NCI-H1417 treated with DMSO at 0.1 percent for 48 hours (cell line): ENCODE data around the gene GTF2F2.

Source experiments
- DNase-seq: peaks from one replicate; lab custom pipeline; 2025; lab: John Stamatoyannopoulos, UW

Gene GTF2F2, protein sequence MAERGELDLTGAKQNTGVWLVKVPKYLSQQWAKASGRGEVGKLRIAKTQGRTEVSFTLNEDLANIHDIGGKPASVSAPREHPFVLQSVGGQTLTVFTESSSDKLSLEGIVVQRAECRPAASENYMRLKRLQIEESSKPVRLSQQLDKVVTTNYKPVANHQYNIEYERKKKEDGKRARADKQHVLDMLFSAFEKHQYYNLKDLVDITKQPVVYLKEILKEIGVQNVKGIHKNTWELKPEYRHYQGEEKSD

DNA sequence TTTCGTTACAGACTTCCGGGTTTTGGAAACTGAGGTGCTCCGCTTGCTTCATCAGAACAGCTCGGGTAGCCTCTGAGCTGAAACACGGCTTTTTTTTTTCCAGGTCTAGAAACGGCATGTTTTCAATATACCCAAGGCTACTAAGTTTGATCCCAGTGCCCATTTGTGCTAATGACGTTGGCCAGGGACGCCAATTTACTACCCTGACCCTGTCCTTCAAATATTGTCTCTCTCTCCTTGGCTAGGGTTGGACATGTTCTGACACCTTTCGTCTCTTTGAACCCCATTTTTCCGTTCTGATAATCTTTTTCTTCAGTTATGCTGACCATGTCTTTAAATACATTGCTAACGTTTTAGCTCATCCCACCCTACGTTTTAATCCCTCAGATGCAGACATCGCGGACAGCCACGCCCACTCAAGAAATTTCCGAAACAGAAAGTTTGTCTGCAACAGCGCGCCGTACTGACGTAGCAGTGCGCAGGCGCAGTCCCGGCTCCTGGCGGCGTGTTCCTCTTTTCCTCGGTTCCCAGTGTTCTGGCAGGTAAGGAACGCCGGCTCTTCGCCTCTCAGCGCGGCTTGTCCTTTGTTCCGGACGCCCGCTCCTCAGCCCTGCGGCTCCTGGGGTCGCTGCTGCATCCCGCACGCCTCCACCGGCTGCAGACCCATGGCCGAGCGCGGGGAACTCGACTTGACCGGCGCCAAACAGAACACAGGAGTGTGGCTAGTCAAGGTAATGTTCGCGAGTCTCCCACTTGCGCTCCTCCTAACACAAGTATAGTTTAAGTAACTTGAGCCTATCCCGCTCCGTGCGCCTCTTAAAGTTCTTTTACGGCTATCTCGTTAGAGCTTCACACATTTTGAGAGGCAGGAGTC lies at the start of gene GTF2F2:
GTF2F2 (plus strand) TSS at position 520 of the 874 bp plus-strand sequence; CDS start at position 666, 146 bp downstream.
- DNase-seq: peak; percentile 50

DNA sequence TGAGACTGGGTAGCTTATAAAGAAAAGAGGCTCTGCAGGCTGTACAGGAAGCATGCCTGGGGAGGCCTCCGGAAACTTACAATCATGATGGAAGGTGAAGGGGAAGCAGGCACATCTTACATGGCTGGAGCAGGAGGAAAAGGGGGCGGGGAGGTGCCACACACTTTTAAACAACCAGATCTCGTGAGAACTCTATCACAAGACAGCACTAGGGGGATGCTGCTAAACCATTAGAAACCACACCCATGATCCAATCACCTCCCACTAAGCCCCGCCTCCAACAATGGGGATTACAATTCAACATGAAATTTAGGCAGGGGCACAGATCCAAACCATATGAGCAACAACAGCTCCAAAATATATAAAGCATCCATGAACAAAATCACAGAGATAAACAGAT lies 46.5 kb upstream of the GTF2F2 start:
- no peak for DNase-seq

DNA sequence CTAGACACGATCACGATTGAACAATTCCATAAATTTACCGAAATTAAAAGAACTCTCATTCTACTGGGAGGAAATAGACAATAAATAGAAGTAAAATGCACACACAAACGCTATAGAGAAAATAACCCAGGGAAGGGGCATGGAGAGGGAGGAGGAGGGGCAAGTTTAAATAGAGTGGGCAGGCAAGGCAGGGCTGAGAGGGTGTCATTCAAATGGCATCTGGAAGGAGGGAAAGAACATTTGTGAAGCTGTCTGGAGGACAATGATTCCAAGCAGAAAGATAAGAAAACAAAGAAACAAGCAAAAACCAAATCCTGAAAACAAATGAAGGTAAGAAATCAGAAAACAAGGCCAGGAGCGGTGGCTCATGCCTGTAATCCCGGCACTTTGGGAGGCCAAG lies 45.6 kb upstream of the GTF2F2 start:
- no peak for DNase-seq

DNA sequence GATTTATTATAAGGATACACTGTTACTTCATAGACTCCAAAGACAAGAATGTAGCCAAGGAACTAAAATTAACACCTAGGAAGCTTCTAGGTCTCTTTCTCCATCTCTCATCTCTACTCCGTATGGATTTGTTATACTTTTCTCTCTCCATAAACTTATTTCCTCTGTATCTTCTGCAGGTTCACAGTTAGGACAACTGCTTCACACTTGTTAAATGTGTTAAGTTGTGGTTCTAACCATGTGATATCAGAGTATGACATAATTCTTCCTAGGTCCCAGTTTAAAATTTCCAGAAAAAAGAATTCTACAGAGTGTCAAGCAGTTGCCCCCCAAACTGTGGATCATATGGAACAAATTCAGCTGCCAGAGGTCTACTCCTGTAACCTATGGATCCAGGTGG lies 42.3 kb upstream of the GTF2F2 start:
- DNase-seq: no peak

DNA sequence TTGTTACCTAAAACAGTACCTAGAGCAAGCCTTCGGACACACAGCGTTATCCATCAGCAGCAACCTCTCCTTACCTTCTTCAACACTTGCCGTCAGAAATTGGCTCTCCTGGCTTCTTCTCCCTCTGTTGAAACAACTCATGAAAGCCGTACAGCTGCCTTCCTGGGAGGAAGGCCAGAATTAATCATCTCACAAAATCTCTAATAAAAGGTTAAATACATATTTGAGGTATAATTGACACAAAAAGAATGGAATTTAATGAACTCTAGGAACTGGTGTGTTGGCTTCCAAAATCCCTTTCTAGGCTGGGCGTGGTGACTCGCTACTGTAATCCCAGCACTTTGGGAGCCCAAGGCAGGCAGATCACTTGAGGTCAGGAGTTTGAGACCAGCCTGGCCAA lies 37.3 kb upstream of the GTF2F2 start:
- no peak for DNase-seq

DNA sequence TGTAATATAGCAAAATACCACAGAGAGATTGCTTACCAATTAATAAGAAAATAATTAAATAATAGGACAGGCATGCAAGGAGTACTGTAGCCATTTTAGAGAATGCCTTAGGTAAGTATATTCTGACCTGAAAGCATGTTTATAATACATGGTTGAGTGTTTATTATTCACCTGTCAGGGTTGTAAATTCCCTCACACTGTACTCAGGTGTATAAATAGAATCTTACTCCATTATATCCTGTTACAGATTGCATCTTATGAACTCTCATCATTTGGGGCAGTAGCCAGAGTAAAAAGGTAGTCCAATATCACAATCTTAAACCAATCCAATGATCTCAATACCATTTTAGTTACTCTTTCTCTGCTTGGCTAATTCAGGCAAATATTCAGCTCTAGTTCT lies 35.8 kb upstream of the GTF2F2 start:
- no peak for DNase-seq

DNA sequence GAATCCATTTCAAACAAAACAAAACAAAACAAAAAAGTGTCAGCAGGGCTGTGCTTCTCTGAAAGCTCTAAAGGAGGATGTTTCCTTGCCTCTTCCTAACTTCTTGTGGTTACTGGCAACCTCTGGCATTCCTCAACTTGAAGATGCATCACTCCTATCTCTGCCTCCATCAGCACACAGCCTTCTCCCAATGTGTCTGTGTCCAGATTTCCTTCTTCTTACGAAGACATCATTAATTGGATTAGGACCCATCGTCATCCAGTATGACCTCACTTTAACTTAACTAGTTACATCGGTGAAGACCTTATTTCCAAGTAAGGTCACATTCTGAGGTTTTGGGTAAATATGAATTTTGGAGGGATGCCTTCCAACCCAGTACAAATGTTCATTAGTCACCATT lies 33.8 kb upstream of the GTF2F2 start:
- no peak for DNase-seq

DNA sequence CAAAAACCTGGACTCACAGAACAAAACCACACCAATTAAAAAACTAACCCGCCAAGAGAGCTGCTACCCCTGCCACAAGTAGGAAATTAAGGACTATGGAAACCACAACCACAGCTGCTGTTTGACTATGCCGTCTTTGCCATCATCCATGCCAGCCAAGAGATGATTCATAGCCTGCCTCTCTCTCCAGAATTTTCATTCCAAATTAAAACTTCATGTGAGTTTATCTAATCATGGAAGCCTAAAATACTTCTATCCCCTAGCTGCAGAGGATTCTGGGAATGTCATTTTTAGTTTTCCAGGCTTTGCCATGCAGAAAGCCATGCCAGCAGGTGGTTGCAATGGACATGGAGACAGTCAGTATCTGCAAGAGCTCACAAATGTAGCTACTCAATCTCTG lies 27.6 kb upstream of the GTF2F2 start:
- no peak for DNase-seq

DNA sequence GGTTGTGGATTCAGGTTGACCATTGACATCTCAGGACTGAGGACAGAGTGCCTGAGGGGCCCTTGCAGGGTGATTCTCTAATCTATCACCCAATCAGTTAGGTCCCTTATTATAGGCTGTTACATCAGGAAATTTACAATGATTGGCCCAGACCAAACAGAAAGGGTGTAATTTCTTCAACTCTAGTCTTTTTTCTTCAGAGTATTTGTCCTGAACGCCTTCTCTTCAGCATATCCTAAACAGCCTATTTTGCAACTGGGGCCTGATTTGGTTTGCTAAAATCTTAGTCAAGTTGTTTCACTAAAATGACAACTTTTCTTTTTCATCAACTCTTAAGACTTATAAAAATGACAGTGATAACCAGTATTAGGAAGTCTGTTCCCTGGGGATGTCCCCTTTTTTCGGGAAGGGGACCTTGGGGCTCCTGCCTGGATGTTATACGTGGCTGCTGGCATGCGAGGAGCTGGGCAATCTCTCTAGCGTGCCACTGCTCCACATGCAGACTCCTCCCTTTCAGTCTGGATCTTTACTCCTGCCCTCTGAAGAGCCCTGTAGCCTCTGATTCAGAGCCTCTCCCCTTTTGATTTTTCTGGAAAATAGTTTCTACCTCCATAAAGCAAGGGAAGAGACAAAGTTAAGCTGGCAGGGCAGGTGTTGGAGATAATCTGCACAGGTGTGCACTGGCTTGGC lies 19.6 kb upstream of the GTF2F2 start:
- no peak for DNase-seq

DNA sequence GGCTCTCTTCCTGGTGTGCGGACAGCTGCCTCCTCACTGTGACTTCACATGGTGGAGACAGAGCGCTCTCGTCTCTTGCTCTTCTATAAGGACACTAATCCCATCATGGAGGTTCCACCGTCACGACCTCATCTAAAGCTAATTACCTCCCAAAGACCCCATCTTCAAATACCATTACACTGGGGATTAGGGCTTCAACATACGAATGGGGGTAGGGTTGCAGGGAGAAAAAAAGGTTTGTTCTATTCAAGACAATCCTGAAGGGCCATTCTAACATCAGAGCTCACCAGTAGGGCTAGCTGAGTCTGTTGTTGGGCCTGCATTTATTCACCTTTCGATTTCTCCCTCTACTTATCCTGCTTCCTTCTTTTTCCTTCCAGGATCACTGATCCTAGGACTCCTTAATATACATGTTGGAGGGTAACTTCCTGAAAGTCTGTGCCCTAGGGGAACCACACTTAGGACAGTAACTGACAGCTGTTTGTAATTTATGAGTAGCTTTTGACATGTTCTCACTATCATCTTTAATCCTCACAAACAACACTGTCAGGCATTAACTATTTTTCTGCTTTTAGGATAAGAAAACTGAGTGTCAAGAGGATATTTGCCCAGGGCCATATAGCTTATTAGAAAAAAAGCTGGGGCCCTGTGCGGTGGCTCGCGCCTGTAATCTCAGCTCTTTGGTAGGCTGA lies 18.8 kb upstream of the GTF2F2 start:
- no peak for DNase-seq

DNA sequence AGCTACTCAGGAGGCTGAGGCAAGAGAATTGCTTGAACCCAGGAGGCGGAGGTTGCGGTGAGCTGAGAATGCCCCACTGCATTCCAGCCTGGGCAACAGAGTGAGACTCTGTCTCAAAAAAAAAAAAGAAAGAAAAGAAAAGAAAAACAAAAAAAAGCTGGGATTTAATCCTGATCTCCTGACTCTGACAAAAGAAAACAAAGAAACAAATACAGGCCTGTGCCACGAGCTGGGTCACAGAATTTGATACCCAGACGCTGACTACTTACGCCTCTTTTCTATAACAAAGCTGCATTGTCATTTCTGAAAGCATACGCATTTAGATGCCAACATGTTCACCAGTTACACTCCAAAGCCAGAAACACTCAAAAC lies 18.2 kb upstream of the GTF2F2 start:
- DNase-seq: no peak

DNA sequence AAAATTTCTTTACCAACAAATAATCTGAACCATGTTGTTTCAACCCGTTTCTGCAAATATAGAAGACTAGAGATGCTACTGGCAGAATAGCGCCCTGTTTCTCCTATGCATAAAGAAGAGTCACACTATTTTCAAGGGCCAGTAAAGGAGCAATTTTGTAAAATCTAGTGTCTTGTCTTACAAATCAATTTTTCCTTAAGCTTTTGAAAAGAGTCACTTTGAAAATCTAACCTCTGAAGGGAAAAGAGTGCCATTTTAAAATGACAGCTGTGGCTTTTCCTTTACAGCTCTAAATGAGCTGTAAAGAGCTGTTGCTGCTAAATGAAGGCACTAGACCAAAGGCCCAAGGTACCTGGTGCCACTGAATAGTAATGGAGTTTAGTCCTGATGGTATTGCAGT lies 16.9 kb upstream of the GTF2F2 start:
- DNase-seq: no peak

DNA sequence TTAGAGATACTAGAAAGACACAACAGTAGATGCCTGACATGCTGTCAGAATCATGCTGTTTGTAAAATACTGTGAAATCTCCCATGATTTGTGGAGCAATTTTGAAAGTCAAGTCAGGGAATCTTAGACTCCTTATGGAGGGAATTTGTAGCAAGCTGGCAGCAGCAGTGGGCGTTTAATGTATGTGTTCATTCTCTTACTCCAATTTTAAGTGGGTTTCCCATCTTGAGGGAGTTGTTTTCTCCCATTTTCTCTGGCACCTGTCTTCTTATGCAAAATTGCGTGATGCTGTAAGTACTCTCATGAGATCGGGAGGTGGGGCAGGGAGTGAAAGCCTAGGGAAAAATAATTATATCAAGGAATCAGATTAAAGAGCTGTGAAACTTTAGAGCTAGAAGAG lies 16.0 kb upstream of the GTF2F2 start:
- no peak for DNase-seq

DNA sequence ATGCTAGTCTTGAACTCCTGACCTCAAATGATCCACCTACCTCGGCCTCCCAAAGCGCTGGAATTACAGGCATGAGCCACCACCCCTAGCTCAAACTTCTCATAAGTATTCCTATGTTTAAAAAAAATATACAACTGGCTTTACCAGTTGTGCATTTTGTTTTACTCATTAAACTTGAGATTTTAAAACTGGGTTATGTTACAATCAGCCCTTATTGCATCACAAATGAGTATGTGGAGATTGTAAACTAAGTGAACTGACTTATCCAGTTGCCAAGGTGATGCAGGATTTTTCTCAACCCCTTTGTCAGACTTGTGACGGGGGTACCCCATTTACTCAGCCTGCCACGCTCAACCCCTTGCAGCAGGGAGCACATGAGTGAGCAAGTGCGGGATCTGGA lies 14.4 kb upstream of the GTF2F2 start:
- no peak for DNase-seq

DNA sequence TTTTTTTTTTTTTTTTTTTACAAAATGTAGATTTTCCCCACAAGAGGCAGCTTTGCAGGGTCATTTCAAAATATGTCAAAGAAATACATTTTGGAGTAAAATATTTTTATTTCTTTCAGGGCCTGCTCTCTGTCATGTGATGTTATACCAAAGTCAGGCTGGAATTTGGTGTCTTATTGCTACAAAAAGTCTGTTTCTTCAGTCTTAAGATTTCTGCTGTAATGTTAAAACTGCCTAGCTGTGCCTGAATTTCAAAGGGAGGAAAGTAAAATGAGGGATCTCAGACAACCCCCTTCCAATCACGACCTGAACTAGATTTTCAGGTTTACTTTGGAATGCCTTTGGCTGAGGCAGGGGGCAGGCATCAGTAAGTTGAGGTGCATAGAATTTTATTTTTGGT lies 12.8 kb upstream of the GTF2F2 start:
- DNase-seq: no peak

DNA sequence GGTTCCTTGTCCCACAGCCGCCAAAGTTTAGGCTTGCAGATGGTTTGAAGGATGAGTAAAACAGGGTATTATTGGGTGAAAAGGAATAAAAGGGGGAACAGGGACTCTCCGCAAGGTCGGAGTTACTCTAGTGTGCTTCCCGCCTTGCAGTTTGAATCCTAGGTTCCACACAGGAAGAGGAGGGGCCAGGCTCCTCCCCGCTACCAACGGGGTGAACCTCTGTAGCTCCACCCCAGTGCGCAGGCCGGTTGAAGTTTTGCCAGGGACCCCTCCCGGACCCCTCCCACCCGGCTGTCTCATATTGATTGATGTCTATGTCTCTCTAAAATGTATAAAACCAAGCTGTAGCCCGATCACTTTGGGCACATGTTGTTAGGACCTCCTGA lies 11.6 kb upstream of the GTF2F2 start:
- DNase-seq: no peak

DNA sequence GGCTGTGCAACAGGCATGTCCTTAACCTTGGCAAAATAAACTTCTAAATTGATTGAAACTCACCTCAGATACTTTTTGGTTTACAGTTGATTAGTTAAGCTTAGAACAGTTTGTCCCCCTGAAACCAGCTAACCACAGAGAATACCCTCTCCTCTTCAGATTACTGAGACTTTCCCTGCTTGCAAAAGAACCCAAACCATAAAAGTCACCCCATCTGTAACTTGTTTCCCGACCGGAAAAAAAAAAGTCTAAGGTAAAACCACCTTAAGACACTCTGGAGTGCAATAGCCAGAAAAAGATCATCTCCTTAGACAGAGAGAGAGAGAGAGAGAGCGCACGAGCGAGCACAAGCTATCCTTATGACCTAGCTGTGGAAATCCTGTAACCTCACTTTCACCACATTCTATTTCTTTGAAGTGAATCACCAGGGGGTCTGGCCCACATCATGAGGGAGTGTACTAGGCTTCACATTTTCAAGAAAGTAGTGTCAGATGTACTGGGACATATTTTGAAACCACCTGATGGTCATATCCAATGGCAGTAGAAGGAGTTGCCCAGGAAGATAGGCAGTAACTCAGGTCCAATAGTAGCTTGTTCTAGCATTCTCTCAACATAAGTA lies 11.1 kb upstream of the GTF2F2 start:
- DNase-seq: no peak

DNA sequence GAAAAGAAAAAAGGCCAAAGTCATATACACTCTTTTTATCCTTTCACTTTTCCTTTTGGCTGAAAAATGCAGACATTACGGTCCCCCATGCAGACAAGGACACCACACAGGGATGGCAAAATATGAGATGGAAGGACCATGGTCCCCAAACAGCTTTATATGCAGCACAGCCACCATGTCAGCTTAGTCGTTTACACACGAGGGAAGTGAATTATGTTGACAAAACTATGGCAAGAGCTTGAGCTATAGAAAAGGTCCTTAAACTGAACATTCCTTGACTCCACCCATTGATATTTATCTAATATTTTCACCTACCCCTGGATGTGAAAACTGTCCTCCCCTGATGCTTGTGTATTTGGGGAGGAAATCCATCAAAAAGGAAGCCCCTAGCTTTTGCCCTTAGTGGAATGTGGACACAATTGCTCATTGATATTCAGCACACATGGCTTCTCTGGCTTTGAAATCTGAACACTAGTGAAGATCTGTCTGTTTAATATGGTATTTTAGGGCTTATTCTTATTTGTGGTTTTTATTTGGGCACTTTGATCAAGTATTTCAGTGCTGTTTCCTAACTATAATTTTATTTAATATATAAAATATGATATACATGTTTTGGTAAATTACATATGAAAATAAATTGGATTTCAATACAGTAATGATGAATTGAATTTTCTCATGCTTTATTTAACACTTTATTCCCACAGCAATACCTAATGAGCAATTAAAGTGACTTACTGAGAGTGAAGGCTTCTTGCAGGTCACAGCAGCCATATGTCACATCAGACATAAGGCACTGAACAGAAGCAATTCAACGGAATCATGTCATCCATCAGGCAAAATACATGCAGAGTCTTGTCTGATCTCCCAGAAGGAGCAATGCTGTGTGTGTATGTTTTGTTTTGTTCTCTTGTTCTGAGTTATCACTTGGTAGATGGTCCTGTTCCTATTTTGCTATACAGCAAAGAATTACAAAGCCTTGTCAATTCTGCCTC lies 6.8 kb upstream of the GTF2F2 start:
- DNase-seq: no peak

DNA sequence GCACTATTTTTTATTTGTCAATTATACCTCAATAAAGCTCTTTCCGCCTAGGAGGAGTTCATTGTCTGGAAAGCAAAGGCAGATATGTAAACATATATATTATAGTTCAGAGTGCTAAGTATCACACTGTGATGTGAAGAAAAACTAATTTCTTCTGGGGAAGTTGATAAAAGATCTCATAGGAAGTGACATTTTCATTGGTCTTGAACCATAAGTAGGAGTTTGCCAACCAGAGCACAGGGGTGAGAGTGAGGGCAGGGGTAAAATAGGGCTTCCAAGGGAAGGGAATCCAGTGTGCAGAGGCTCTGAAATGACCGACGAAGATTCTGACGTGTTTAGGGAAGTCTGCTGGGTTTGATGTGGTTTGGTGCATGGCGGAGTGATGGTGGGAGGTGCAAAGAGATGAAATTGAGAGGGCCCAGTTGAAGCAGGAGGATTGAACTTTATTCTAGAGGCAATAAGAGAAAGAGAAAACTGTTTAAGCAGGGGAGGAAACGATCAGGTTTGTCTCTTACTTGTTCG lies 780 bp upstream of the GTF2F2 start:
- no peak for DNase-seq

DNA sequence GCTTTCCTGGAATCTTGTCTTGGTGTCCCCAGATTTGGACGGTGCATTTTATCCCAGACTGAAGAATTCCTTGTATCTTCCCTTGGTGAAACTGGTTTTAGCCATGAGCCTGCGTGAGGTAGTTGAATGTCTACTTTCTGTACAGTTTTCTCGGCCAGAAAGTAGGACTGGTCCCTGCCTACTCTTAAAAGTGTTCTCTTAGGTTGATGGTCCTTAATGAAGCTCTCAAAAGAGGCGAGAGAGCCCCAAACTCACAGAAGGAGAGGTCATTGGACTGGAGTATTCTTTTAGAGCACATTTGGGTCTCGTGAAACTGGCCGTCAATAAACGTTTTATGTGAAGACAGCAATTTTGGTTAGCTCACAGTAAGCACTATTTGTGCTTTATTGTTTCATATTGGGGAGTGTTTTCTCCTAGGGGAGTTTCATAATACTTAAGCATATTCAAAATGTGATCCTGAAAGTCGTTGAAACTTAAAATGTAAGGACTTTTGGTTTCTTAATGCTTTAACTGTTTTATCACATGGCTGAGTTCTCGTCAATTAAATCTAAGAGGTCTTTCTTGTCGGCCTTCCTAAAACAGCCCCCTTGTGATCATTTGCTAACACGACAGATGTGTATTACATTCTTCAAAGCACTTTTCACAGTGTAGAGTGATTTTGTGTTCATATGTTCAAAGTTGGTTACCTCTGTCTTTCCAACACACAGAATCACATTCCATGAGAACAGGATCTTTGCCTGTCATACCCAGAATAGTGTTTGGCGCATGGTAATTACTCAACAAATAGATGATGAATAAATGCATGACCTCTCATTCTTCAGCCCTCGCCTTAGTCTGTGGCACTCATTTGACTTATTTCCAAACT lies 889 bp downstream of the GTF2F2 start:
- no peak for DNase-seq
